Nephron progenitor cell (in vitro differentiated cells): Measurements from ENCODE around the gene SLC8A2.

Experiments
- DNase-seq: peaks from one replicate; pipeline ENCODE4 v3.0.0; 2021
- H3K27ac Mint-ChIP-seq: 2 replicates; pipeline ENCODE4 v1.8.0; 2021; ENCODE audit warnings: mild to moderate bottlenecking, moderate library complexity, mixed read lengths
- H3K27me3 Mint-ChIP-seq: 2 replicates; pipeline ENCODE4 v1.8.0; 2021; ENCODE audit warnings: mild to moderate bottlenecking, low read depth, mixed read lengths; ENCODE audit not compliant: poor library complexity
- H3K36me3 Mint-ChIP-seq: 2 replicates; pipeline ENCODE4 v1.8.0; 2021; ENCODE audit warnings: low read depth, mixed read lengths
- H3K4me1 Mint-ChIP-seq: 2 replicates; pipeline ENCODE4 v1.8.0; 2021; ENCODE audit warnings: mixed read lengths
- H3K4me3 Mint-ChIP-seq: 2 replicates; pipeline ENCODE4 v1.8.0; 2021; ENCODE audit warnings: mild to moderate bottlenecking, moderate library complexity, mixed read lengths
- H3K9me3 Mint-ChIP-seq: 2 replicates; pipeline ENCODE4 v1.8.0; 2021; ENCODE audit warnings: mild to moderate bottlenecking, moderate library complexity, mixed read lengths
- CTCF ChIP-seq: fragments of 200-600 bp; sonication (generic); IDR thresholded peaks from 2 replicates; pipeline ENCODE4 v1.5.0; 2021; ENCODE audit warnings: antibody characterized with exemption

SLC8A2 gene

DNA sequence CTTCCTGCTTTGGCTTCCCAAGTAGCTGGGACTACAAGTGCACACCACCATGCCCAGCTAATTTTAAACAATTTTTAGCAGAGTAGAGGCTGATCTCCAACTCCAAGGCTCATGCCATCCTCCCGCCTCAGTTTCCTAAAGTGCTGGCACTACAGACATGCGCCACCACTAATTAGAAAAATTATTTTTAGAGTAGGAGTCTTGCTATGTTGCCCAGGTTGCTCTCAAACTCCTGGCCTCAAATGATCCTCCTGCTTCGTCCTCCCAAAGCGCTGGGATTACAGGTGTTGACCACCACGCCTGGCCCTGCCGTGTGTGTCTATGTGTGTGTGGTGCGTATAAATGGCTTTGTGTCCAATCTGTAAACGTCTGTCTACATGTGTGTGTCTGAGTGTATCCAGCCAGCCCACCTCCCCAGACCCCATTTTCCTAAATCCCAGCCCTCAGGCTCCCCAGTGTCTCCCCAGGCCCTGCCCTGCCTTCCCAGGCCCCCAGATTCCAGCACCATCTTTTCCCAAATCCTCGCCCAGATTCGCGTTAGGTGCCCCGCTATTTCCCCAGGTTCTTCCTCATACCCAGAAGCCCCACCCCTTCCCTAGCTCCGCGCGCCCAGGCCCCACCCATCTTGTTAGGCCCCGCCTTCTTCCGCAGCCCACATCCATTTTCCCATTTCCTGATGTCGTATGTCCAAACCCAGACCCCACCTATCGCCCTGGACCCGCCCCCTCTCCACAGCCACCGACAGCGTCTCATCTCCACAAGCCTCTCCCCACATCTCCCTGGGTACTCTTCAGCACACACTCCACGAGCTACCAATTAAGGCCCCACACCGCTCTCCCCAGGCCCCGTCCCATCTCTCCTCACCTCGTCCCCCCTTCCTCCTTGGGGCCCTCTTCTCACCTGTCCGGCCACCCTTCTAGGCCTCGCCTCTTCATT, 24.9 kb downstream of the SLC8A2 start:
- TF ChIP-seq CTCF, result no peak
- peak overlapping the region; percentile 53 for H3K4me3 Mint-ChIP-seq

DNA sequence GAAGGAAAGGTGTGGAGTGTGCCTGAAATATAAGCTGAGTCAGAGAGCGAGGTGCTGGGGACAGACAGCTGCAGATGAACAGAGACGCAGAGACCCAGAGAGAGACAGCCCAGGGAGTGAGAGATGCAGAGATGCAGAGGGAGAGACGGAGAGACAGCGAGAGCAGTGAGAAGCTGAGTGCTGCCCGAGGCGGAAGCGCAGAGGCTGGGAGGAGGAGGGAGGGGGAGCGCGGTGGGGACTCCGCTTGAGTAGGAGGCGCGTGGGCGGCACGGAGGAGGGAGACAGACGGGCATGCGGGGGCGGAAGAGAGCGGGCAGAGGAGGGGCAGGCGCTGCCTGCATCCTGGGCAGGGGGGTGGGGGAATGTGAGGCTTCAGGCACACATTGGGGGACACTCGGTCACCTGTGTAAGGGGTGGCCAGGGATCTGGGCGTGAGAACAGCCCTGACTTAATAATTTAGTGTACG, 25.7 kb downstream of the SLC8A2 start:
- DNase-seq, result peak; percentile 76
- no peak for TF ChIP-seq CTCF
- H3K4me3 Mint-ChIP-seq, result peak overlapping the region; percentile 51
- peaks cover 100% of the 10 kb centered on the region for H3K27me3 Mint-ChIP-seq
- H3K36me3 Mint-ChIP-seq, result no peaks in the 10 kb centered on the region
- H3K9me3 Mint-ChIP-seq, result peaks cover 9% of the 10 kb centered on the region
- no peak overlapping the region for H3K27ac Mint-ChIP-seq
- H3K4me1 Mint-ChIP-seq, result peaks cover 28% of the 10 kb centered on the region

More for the DNA sequence above, 24.9 kb downstream of the SLC8A2 start:
- DNase-seq, result peak; percentile 62
- Mint-ChIP-seq H3K9me3 (peaks cover 9% of the 10 kb centered on the region), H3K27ac (no peak overlapping the region), H3K4me1 (peaks cover 28% of the 10 kb centered on the region), H3K36me3 (no peaks in the 10 kb centered on the region), H3K27me3 (peaks cover 100% of the 10 kb centered on the region)

DNA sequence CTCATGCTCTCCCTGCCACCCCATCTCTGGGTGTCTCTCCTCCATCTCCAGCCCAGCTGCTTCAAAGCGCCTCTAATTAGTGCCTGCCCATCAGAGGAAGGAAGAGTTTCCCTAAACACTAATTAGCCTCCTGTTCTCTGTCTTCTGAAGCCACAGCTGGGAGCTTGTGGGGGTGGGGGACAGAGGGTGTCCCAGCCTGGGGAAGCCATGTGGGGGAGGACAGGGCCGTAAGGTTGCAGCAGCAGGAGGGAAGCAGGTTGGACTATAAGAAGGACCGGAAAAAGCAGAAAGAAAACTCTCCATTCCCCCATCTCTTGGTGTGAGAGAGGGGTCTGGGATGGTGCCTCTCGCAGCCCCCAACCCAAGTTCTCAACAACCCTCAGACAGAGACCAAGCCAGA, 26.2 kb downstream of the SLC8A2 start:
- no peak for TF ChIP-seq CTCF
- H3K4me1 Mint-ChIP-seq, result peaks cover 28% of the 10 kb centered on the region
- H3K27me3 Mint-ChIP-seq, result peaks cover 98% of the 10 kb centered on the region
- H3K27ac Mint-ChIP-seq, result no peak overlapping the region
- peaks cover 9% of the 10 kb centered on the region for H3K9me3 Mint-ChIP-seq
- H3K36me3 Mint-ChIP-seq, result no peaks in the 10 kb centered on the region
- peak overlapping the region; percentile 51 for H3K4me3 Mint-ChIP-seq
- no peak for DNase-seq

- peak; percentile 90 for DNase-seq
Observed at GRCh38 chr19:47444388-47444821, 27.3 kb downstream of the SLC8A2 start.

GRCh38 chr19:47443331-47443730, 28.4 kb downstream of the SLC8A2 start:
- Mint-ChIP-seq H3K36me3 (no peaks in the 10 kb centered on the region), H3K4me1 (peaks cover 28% of the 10 kb centered on the region), H3K27ac (no peak overlapping the region), H3K27me3 (peaks cover 89% of the 10 kb centered on the region), H3K4me3 (no peak overlapping the region), H3K9me3 (peaks cover 9% of the 10 kb centered on the region)
- no peak for TF ChIP-seq CTCF
- no peak for DNase-seq

More at GRCh38 chr19:47444388-47444821, 27.3 kb downstream of the SLC8A2 start:
- Mint-ChIP-seq H3K36me3 (no peaks in the 10 kb centered on the region), H3K27ac (no peak overlapping the region), H3K4me1 (peaks cover 28% of the 10 kb centered on the region), H3K4me3 (no peak overlapping the region), H3K9me3 (peaks cover 9% of the 10 kb centered on the region), H3K27me3 (peaks cover 97% of the 10 kb centered on the region)
- no peak for TF ChIP-seq CTCF
